SHP77 (cell line): ENCODE data around the gene KCNMA1.
A peak's percentile ranks its signal among the peaks of the same experiment; 100 is the strongest.

Experiments
- DNase-seq, 2 experiments: peaks; one replicate each; lab custom pipeline; 2025; lab: John Stamatoyannopoulos, UW

KCNMA1 gene

GRCh38 chr10:77240706-77241349 lies 396.8 kb downstream of the KCNMA1 start:
- DNase-seq, result no peak

GRCh38 chr10:77240041-77240652 lies 397.5 kb downstream of the KCNMA1 start:
- no peak for DNase-seq

- DNase-seq, result no peak
Measured at GRCh38 chr10:77237120-77237519, 400.5 kb downstream of the KCNMA1 start.

- no peak for DNase-seq
Measured at GRCh38 chr10:77236700-77237099, 400.9 kb downstream of the KCNMA1 start.

GRCh38 chr10:77236029-77236428 lies 401.6 kb downstream of the KCNMA1 start:
- DNase-seq, result no peak

GRCh38 chr10:77234599-77234998 lies 403.0 kb downstream of the KCNMA1 start:
- DNase-seq, result no peak

- no peak for DNase-seq
Measured at GRCh38 chr10:77233466-77233865, 404.1 kb downstream of the KCNMA1 start.

- DNase-seq, result no peak
Measured at GRCh38 chr10:77231884-77232610, 405.6 kb downstream of the KCNMA1 start.

- no peak for DNase-seq
Measured at GRCh38 chr10:77231375-77231774, 406.2 kb downstream of the KCNMA1 start.

- DNase-seq, result no peak
Measured at GRCh38 chr10:77230194-77230593, 407.4 kb downstream of the KCNMA1 start.

- DNase-seq, result no peak
Measured at GRCh38 chr10:77229704-77230103, 407.9 kb downstream of the KCNMA1 start.

GRCh38 chr10:77228559-77228958 lies 409.0 kb downstream of the KCNMA1 start:
- peak; percentile 22 to 48 for DNase-seq

GRCh38 chr10:77226853-77227565 lies 410.6 kb downstream of the KCNMA1 start:
- DNase-seq, result no peak

- no peak for DNase-seq
Measured at GRCh38 chr10:77226452-77226851, 411.2 kb downstream of the KCNMA1 start.

GRCh38 chr10:77226020-77226419 lies 411.6 kb downstream of the KCNMA1 start:
- DNase-seq, result no peak

GRCh38 chr10:77223526-77224460 lies 413.8 kb downstream of the KCNMA1 start:
- DNase-seq, result no peak

- DNase-seq, result no peak
Measured at GRCh38 chr10:77220150-77220549, 417.5 kb downstream of the KCNMA1 start.

- no peak for DNase-seq
Measured at GRCh38 chr10:77219046-77219445, 418.6 kb downstream of the KCNMA1 start.

- no peak for DNase-seq
Measured at GRCh38 chr10:77214799-77215198, 422.8 kb downstream of the KCNMA1 start.

- no peak for DNase-seq
Measured at GRCh38 chr10:77212632-77213031, 425.0 kb downstream of the KCNMA1 start.

GRCh38 chr10:77210645-77211044 lies 427.0 kb downstream of the KCNMA1 start:
- DNase-seq, result no peak
